GM06990 (cell line): Measurements from ENCODE around the gene PNKP.

ENCODE experiments used
- DNase-seq: peaks from one replicate; pipeline ENCODE4 v3.0.0-alpha.2; 2011; ENCODE audit not compliant: insufficient read length; ENCODE audit errors: extremely low read depth
- H3K27me3 ChIP-seq: replicated peaks from 2 replicates; pipeline ENCODE4 v1.6.0; 2011; ENCODE audit warnings: low read length; ENCODE audit not compliant: control insufficient read depth, insufficient read depth
- H3K36me3 ChIP-seq: 2 replicates; pipeline ENCODE4 v1.5.1; 2011; ENCODE audit warnings: low read length; ENCODE audit not compliant: control insufficient read depth, insufficient read depth
- H3K4me3 ChIP-seq: replicated peaks from 2 replicates; pipeline ENCODE4 v1.5.1; 2011; ENCODE audit warnings: low read depth, mild to moderate bottlenecking, control low read depth, low read length
- CTCF ChIP-seq: IDR thresholded peaks from 2 replicates; pipeline ENCODE4 v1.5.1; 2011; ENCODE audit warnings: low read length, control low read depth, mild to moderate bottlenecking, inconsistent platforms; ENCODE audit not compliant: insufficient read depth, poor library complexity, severe bottlenecking

The PNKP gene

GRCh38 chr19:49872245-49873128, 5.1 kb upstream of the PNKP start:
- no peak for DNase-seq
- H3K27me3 ChIP-seq: no peaks in the 10 kb centered on the region
- peaks cover 4% of the 10 kb centered on the region for H3K36me3 ChIP-seq
- no peak overlapping the region for H3K4me3 ChIP-seq
- TF ChIP-seq CTCF: no peak

GRCh38 chr19:49871349-49871985, 4.1 kb upstream of the PNKP start:
- no peaks in the 10 kb centered on the region for H3K27me3 ChIP-seq
- H3K36me3 ChIP-seq: peaks cover 4% of the 10 kb centered on the region
- DNase-seq: no peak
- no peak for TF ChIP-seq CTCF
- no peak overlapping the region for H3K4me3 ChIP-seq

- TF ChIP-seq CTCF: no peak
- no peak for DNase-seq
- no peaks in the 10 kb centered on the region for H3K27me3 ChIP-seq
- peak overlapping the region; percentile 64 for H3K4me3 ChIP-seq
- peaks cover 4% of the 10 kb centered on the region for H3K36me3 ChIP-seq
These were observed 3.0 kb upstream of the PNKP start for GRCh38 chr19:49870309-49870901.

GRCh38 chr19:49869484-49870308, 2.3 kb upstream of the PNKP start:
- no peak for TF ChIP-seq CTCF
- peak; percentile 95 for DNase-seq
- Histone ChIP-seq H3K36me3 (peaks cover 8% of the 10 kb centered on the region), H3K4me3 (peak overlapping the region; percentile 64), H3K27me3 (no peaks in the 10 kb centered on the region)

- Histone ChIP-seq H3K27me3 (no peaks in the 10 kb centered on the region), H3K36me3 (peaks cover 7% of the 10 kb centered on the region), H3K4me3 (peak overlapping the region; percentile 53)
- no peak for DNase-seq
- TF ChIP-seq CTCF: no peak
These were observed 1.7 kb upstream of the PNKP start for GRCh38 chr19:49869009-49869483.
